ENCODE results near the gene SBK3.
"Not testable (repeated sequence)": the region's sequence is repeated elsewhere in the genome, so short reads cannot be mapped to it uniquely, and the experiment has no call there.

Gene SBK3

GRCh38 chr19:55539090-55539984, 6.0 kb downstream of the SBK3 start:
- DNase-seq: no peak

GRCh38 chr19:55538132-55538531, 7.2 kb downstream of the SBK3 start:
- DNase-seq: no peak

- no peak for DNase-seq
Measured at GRCh38 chr19:55537741-55538111, 7.6 kb downstream of the SBK3 start.

DNA sequence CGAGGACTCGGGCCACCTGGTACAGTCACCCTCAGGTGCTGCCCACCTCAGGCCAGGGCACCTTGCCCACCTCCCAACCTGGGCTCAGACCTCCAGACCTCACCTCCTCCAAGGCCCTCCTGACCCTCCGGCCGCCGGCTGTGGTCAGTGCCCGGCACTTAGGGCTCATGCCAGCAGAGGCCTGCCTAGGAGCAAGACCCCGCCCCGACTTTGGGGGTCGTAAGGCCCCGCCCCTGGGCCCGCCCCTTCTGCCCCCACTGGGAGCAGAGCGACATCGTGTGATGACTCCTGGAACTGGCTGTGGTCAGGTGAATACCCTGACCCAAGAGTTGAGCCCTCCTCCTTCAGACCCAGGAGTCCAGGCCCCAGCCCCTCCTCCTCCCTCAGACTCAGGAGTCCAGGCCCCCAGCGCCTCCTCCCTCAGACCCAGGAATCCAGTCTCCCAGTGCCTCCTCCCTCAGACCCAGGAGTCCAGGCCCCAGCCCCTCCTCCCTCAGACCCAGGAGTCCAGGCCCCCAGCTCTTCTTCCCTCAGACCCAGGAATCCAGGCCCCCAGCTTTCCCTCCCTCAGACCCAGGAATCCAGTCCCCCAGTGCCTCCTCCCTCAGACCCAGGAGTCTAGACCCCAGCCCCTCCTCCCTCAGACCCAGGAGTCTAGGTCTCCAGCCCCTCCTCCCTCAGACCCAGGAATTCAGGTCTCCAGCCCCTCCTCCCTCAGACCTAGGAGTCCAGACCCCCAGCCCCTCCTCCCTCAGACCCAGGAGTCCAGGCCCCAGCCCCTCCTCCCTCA, 8.2 kb downstream of the SBK3 start, which contains the start of gene SBK2:
Gene SBK2, minus strand, starts transcription at position 183 of the 790 bp plus-strand sequence. CDS start 839 bp downstream, outside the sequence.
- DNase-seq: no peak

- DNase-seq: no peak
Measured at GRCh38 chr19:55536366-55536765, 9.0 kb downstream of the SBK3 start.

DNA sequence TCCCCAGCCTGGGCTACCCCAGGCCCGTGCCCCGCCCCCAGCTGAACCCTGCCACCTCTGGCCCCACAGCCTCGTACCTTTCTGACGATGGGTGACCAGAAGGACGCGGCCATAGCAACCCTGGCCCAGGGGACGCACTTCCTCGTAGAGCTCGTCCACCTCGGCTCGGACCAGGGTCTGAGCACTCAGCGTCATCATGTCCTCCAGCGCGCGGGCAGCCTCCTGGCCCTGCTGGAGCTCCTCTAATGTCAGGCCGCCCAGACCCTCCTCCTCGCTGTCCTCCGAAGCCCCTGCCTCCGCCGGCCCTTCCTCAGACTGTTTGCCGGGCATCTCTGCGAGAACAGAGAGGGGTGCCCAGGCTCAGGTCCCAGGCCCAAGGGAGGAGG, 9.4 kb downstream of the SBK3 start:
- no peak for DNase-seq

DNA sequence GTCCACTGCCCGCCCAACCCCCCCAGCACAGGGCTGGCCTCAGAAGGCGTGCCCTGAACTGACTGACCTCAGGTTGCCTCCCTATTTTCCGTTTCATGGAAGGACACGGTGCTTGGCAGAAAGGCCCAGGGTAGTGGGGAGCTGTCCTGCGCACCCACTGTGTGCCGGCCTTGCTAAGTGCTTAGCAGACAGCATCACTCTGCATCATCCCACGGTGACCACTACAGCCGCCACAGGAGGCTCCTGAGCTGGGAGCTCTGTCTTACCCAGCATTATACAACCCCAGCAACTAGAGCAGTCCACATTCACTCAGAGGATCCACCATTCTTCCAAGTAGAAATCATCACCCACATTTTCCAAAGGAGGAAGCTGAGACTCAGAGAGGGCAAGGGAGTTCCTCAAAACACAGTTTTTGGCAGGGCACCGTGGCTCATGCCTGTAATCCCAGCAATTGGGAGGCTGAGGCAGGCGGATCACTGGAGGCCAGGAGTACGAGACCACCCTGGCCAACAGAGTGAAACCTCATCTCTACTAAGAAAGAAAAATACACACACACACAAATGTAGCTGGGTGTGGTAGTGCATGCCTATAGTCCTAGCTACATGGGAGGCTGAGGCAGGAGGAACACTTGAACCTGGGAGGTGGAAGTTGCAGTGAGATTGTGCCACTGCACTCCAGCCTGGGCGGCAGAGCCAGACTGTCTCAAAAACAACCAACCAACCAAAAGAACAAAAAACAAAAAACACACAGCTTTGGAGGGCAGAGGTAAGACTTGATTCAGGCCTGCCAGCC, 10.0 kb downstream of the SBK3 start:
- no peak for DNase-seq

DNA sequence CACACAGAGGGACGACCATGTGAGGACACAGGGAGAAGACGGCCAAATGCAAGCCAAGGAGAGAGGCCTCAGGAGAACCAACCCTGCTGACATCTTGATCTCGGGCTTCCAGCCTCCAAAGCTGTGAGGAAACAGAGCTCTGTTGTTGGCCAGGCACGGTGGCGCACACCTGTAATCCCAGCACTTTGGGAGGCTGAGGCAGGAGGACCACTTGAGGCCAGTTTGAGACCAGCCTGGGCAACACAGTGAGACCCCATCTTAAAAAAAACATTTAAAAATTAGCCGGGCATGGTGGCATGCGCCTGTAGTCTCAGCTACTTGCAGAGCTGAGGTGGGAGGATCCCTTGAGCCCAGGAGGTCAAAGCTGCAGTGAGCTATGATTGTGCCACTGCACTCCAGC, 11.1 kb downstream of the SBK3 start:
- not testable (repeated sequence) for DNase-seq

- no peak for DNase-seq
Measured at GRCh38 chr19:55530996-55531395, 14.3 kb downstream of the SBK3 start.

- DNase-seq: no peak
Measured at GRCh38 chr19:55529636-55530234, 15.6 kb downstream of the SBK3 start.

DNA sequence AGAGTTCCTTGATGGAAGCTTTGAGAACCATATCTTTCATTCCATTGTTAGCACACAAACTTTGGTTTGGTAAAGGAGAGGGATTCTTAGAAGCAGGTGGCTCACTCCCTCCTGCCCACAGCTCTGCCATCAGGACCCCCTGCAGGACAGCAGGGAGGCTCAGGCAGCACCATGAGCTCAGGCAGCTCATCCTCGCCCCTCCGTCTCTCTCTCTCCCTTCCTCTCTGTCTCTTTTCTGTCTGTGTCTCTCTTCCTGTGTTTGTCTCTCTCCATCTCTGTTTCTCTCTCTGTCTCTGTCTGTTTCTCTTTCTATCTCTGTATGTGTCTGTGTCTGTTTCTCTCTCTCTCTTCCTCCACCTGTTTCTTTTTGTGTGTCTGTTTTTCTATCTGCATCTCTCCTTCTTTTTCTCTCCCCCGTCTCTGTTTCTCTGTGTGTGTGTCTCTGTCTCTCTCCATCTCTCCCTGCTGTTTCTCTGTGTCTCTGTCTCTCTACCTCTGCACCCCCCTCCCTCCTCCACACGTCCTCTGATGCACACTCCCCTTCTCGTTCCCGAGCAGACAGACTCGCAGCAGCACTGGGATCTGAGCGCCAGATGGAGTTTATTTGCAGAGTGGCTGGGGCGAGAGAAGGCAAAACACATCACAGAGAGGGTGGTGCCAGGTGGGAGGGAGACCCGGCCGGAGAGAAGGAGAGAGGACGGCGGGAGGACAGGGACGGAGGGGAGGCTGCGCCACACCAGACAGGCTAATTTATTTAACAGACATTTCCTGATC, 17.1 kb downstream of the SBK3 start:
- no peak for DNase-seq

DNA sequence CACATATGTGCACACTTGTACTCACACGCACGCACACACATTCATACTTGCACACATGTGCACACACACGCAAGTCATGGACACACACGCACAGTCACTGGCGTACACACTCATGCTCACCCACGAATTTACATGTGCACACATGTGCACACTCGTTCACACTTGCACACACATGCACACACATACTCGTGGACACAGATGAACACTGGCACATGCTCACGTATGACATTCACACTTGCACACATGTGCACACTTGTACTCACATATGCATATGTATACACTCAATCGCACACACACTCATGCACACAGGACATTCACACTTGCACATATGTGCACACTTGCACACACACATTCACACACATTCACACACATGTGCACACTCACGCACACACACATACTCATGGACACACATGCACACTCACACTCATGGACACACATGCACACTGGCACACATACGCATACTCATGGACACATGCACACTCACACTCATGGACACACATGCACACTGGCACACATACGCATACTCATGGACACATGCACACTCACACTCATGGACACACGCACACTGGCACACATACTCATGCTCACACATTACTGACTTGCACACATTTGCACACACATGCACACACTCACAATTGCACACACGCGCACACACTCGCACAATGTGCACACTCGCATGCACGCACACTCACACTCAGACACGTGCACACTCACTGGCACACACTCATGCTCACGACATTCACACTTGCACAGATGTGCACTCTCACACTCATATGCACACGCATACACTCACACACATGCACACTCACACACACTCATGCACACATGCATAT, 17.9 kb downstream of the SBK3 start:
- DNase-seq: no peak

GRCh38 chr19:55526216-55527196, 18.8 kb downstream of the SBK3 start:
- DNase-seq: no peak

- DNase-seq: no peak
Measured at GRCh38 chr19:55525289-55526101, 19.8 kb downstream of the SBK3 start.

DNA sequence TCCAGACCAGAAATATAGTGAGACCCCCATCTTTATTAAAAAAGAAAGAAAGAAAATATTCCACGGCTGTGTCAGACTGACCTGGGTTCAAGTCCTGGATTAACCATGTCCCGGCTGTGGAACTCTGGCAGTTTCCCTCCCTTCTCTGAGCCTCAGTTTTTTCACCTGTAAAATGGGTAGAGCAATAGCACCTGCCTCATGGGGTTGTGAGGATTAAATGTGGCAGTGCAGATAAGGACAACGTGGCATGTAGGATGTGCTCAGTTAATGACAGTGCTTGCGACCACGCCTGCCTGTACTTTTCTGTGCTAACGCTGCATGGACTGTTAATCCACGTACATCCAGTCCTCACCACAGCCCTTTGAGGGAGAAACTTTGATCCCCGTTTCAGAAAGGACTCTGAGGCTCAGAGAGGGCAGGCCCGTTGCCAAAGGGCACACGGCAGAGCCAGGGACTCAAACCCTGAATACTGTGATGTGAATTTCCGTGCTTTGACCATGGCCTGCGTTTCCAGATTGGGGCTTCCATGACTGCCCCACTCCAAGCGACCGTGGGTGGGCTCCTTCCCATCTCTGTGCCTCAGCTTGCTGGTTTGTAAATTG, 24.6 kb downstream of the SBK3 start:
- no peak for DNase-seq

- no peak for DNase-seq
Measured at GRCh38 chr19:55519451-55520311, 25.7 kb downstream of the SBK3 start.

Measured in effector CD4-positive, alpha-beta T cell (primary cell).